Karpas-422 (cell line): ENCODE results near the gene FUT9. TPM values are rescaled to one million over a fixed set of nuclear protein-coding genes. Genes with fewer than 3 reads are reported as not detected.

ENCODE experiments used
- DNase-seq: peaks from one replicate; pipeline ENCODE4 v3.0.0-alpha.2; 2015
- H2AFZ ChIP-seq: fragments of 200-600 bp; sonication (generic); 2 replicates; pipeline ENCODE4 v1.6.1; 2014; ENCODE audit warnings: antibody characterized with exemption, low read length, mixed read lengths
- H3K27ac ChIP-seq: fragments of 200-600 bp; sonication (generic); 2 replicates; pipeline ENCODE4 v1.5.1; 2014; ENCODE audit warnings: mild to moderate bottlenecking, low read length, moderate library complexity
- H3K27me3 ChIP-seq: fragments of 200-600 bp; sonication (generic); 2 replicates; pipeline ENCODE4 v1.6.1; 2014; ENCODE audit warnings: low read length, mixed read lengths
- H3K36me3 ChIP-seq: fragments of 200-600 bp; sonication (generic); 2 replicates; pipeline ENCODE4 v1.6.1; 2014; ENCODE audit warnings: low read length, mixed read lengths; ENCODE audit not compliant: insufficient read depth
- H3K4me1 ChIP-seq: fragments of 200-600 bp; sonication (generic); 2 replicates; pipeline ENCODE4 v1.6.1; 2014; ENCODE audit warnings: mild to moderate bottlenecking, low read length, mixed read lengths
- H3K4me2 ChIP-seq: fragments of 200-600 bp; sonication (generic); 2 replicates; pipeline ENCODE4 v1.6.1; 2014; ENCODE audit warnings: low read length, low read depth, mild to moderate bottlenecking; ENCODE audit not compliant: poor library complexity, severe bottlenecking
- H3K4me3 ChIP-seq: fragments of 200-600 bp; sonication (generic); 2 replicates; pipeline ENCODE4 v1.5.1; 2014; ENCODE audit warnings: mild to moderate bottlenecking, antibody characterized with exemption, low read length, mixed read lengths
- H3K79me2 ChIP-seq: fragments of 200-600 bp; sonication (generic); 2 replicates; pipeline ENCODE4 v1.6.1; 2014; ENCODE audit warnings: mild to moderate bottlenecking, low read length, mixed read lengths
- H3K9ac ChIP-seq: fragments of 200-600 bp; sonication (generic); 2 replicates; pipeline ENCODE4 v1.6.0; 2014; ENCODE audit warnings: low read length
- H3K9me2 ChIP-seq: fragments of 200-600 bp; sonication (generic), shearing (Covaris generic); replicated peaks from 2 replicates; pipeline ENCODE4 v1.6.0; 2014; ENCODE audit warnings: mild to moderate bottlenecking, low read length, moderate library complexity; ENCODE audit not compliant: insufficient read depth
- H3K9me3 ChIP-seq: fragments of 300-700, 200-600 bp; sonication (generic); 2 replicates; pipeline ENCODE4 v1.6.1; 2014; ENCODE audit warnings: low read length, mixed read lengths
- H4K20me1 ChIP-seq: fragments of 200-600 bp; sonication (generic); 2 replicates; pipeline ENCODE4 v1.6.1; 2014; ENCODE audit warnings: mild to moderate bottlenecking, antibody characterized with exemption, low read length, low read depth; ENCODE audit not compliant: insufficient read depth
- total RNA-seq: library from RNA; depleted of rRNA; stranded (reverse); fragments of >200 nt; shearing (Covaris generic); gene quantifications from 2 replicates; pipeline ENCODE4 v1.2.3, GENCODE V29; 2014; ENCODE audit warnings: low replicate concordance

Gene FUT9
- total RNA-seq, 1 experiment from 2014 or later, result not detected

DNA sequence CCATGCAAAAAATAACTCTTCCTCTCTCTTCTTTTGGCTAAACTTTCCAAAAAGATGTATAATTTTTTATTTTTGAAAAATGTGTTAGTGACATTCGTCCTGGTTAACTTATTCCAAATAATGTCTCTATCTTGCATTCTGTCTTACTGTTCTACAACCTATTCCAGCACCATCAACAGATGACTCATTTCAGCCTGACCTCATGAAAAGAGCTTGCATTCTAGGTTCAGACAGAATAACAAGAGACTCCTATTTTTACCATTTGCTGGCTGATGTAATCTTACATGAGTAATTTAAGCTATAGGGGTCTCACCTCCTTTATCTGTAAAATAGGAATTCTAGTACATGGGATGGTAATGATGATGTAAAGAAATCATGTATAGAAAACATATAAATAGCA, 109.0 kb downstream of the FUT9 start:
- H2AFZ ChIP-seq, result no peak overlapping the region
- no peak overlapping the region for H3K4me2 ChIP-seq
- no peaks in the 10 kb centered on the region for H3K9me3 ChIP-seq
- DNase-seq, result no peak
- no peaks in the 10 kb centered on the region for H3K79me2 ChIP-seq
- no peak overlapping the region for H3K27ac ChIP-seq
- no peaks in the 10 kb centered on the region for H3K4me1 ChIP-seq
- no peaks in the 10 kb centered on the region for H3K9me2 ChIP-seq
- no peaks in the 10 kb centered on the region for H3K36me3 ChIP-seq
- H3K9ac ChIP-seq, result no peak overlapping the region
- H4K20me1 ChIP-seq, result no peaks in the 10 kb centered on the region
- H3K27me3 ChIP-seq, result no peaks in the 10 kb centered on the region
- no peak overlapping the region for H3K4me3 ChIP-seq

DNA sequence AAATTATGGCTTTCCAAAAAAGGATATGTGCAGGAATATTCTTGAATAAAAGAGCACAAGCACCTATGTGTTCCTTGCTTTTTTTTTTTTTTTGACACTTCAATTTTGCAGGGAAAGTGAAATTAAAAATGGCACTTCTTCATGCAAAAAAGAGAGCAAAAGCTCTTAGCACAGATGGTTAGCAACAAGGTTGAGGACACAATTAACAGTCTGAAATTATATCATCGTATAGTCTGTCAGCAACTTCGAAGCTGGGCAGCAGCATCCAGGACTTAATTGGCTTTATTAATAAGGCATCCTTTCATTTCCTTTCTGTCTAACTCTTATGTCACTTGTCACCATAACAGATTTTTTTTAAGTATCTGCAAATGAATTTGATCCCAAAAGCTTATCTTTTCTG, 122.6 kb downstream of the FUT9 start:
- H3K9ac ChIP-seq, result no peak overlapping the region
- H3K79me2 ChIP-seq, result no peaks in the 10 kb centered on the region
- no peak overlapping the region for H3K27ac ChIP-seq
- H3K27me3 ChIP-seq, result no peaks in the 10 kb centered on the region
- no peaks in the 10 kb centered on the region for H3K36me3 ChIP-seq
- H3K4me2 ChIP-seq, result no peak overlapping the region
- H4K20me1 ChIP-seq, result no peaks in the 10 kb centered on the region
- H3K4me1 ChIP-seq, result no peaks in the 10 kb centered on the region
- no peak for DNase-seq
- H3K9me2 ChIP-seq, result no peaks in the 10 kb centered on the region
- no peak overlapping the region for H2AFZ ChIP-seq
- H3K9me3 ChIP-seq, result no peaks in the 10 kb centered on the region
- H3K4me3 ChIP-seq, result no peak overlapping the region

DNA sequence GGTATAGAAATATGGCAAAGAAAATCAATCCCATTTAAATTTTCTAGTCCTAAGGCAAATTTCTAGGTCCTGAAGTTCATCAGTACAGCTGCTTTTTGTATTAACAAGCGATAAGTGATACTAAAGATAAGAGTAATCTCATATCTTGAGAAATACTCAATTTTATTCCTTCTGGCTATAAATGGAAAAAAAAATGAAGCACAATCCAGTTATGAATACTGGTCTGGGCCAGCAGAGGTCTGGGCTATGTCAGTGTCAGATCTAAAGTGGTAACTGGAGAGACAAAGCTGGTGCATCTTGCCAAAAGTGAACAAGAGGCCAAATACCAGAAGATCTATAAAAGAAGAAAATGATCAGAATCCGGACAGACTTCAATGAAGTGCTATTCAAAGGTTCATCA, 126.4 kb downstream of the FUT9 start:
- Histone ChIP-seq H3K9me2 (no peaks in the 10 kb centered on the region), H3K4me2 (no peak overlapping the region), H3K36me3 (no peaks in the 10 kb centered on the region), H3K27me3 (no peaks in the 10 kb centered on the region), H4K20me1 (no peaks in the 10 kb centered on the region), H3K27ac (no peak overlapping the region), H3K9me3 (no peaks in the 10 kb centered on the region), H2AFZ (no peak overlapping the region), H3K4me3 (no peak overlapping the region), H3K79me2 (no peaks in the 10 kb centered on the region), H3K4me1 (no peaks in the 10 kb centered on the region), H3K9ac (no peak overlapping the region)
- DNase-seq, result no peak

DNA sequence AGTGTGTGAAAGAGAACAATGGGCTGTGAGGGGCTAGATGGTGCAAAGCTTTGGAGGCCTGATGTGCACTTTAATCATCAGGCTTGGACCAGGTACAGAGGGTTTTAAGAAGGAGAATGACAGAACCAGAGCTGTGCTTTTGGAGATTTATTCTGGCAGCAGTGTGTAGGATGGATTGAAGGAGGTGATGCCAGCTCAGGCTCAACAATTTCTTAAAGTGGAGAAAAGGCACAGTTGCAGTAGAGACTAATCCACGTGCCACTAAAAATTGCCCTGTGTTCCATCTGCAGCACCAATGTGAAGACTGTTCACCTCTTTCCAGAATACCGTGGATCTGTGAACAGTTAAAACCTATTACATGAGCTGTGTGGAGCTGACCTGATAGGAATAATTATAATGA, 134.7 kb downstream of the FUT9 start:
- H2AFZ ChIP-seq, result no peak overlapping the region
- H3K9ac ChIP-seq, result no peak overlapping the region
- H3K36me3 ChIP-seq, result no peaks in the 10 kb centered on the region
- H3K4me1 ChIP-seq, result no peaks in the 10 kb centered on the region
- no peak overlapping the region for H3K4me2 ChIP-seq
- no peaks in the 10 kb centered on the region for H3K79me2 ChIP-seq
- no peak for DNase-seq
- H4K20me1 ChIP-seq, result no peaks in the 10 kb centered on the region
- H3K27me3 ChIP-seq, result no peaks in the 10 kb centered on the region
- H3K27ac ChIP-seq, result no peak overlapping the region
- H3K9me2 ChIP-seq, result no peaks in the 10 kb centered on the region
- no peaks in the 10 kb centered on the region for H3K9me3 ChIP-seq
- no peak overlapping the region for H3K4me3 ChIP-seq

DNA sequence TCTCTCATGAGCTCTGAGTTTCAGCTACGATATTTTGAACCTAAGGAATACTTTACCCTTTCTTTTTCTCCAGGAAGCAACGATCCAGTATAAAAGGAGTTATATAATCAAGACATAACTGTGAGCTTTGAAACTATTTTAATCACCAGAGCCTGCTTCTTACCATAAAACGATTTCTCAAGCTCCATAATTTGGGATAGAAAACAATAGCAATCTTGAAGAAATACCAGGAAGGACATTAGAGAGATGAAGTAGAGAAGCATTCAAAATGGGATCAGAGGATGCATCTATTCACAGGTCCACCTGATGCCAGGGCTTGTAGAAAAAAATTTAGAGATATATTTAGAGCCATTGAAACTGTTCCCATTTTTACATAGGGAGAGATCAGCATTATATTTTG, 135.9 kb downstream of the FUT9 start:
- no peaks in the 10 kb centered on the region for H4K20me1 ChIP-seq
- no peak overlapping the region for H2AFZ ChIP-seq
- H3K27ac ChIP-seq, result no peak overlapping the region
- no peaks in the 10 kb centered on the region for H3K36me3 ChIP-seq
- no peak overlapping the region for H3K9ac ChIP-seq
- DNase-seq, result no peak
- H3K4me1 ChIP-seq, result no peaks in the 10 kb centered on the region
- no peaks in the 10 kb centered on the region for H3K27me3 ChIP-seq
- H3K4me2 ChIP-seq, result no peak overlapping the region
- no peaks in the 10 kb centered on the region for H3K9me2 ChIP-seq
- no peaks in the 10 kb centered on the region for H3K79me2 ChIP-seq
- H3K9me3 ChIP-seq, result no peaks in the 10 kb centered on the region
- H3K4me3 ChIP-seq, result no peak overlapping the region

DNA sequence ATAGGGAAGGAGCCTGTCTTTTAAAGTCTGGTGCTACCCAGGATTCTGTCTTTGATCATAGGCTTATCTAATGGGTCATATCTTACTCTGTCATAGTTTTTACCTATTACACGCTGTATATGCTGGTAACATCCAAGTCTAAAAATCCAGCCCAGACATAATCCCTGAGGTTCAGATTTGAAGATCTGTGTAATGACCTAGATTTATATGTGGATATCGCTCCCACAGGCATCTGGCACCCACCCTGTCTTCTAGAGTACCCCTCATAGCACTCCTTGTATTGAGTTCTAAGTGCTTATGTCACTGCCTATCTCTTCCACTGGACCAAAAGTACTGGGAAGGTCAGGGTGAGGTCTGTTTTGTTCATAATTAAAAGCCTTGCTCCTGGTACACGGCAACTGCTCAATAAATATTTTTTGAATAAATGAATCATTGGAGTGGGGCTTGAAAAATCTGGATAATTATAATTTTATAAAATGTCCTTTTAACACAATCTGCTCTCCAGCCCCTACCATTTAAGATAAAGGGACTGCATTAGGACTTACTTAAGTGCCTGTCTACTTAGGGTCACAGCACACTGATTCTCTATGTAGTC, 136.4 kb downstream of the FUT9 start:
- Histone ChIP-seq H3K79me2 (no peaks in the 10 kb centered on the region), H3K9me3 (no peaks in the 10 kb centered on the region), H3K36me3 (no peaks in the 10 kb centered on the region), H2AFZ (no peak overlapping the region), H4K20me1 (no peaks in the 10 kb centered on the region), H3K4me2 (no peak overlapping the region), H3K4me1 (no peaks in the 10 kb centered on the region), H3K9me2 (no peaks in the 10 kb centered on the region), H3K27ac (no peak overlapping the region), H3K4me3 (no peak overlapping the region), H3K9ac (no peak overlapping the region), H3K27me3 (no peaks in the 10 kb centered on the region)
- no peak for DNase-seq

DNA sequence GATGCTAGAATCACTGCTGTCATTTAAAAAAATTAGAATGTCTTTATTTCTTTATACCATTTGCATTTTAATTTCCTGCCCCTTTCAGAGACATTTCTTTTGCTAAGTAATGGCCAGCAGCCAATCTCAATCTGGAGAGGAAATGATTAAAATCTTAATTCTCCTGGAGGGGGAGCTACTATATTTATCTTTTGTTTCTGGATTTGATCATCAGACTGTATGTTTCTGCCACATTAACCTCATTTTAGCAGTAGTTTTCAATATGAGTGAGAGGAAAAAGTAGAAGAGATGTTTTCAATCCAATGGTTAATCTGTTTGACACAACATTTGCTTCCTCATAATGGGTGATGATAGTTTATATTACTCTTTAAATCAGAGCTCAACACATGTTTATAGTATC, 138.0 kb downstream of the FUT9 start:
- Histone ChIP-seq H3K9ac (no peak overlapping the region), H3K4me1 (no peaks in the 10 kb centered on the region), H3K4me2 (no peak overlapping the region), H3K4me3 (no peak overlapping the region), H3K9me3 (no peaks in the 10 kb centered on the region), H4K20me1 (no peaks in the 10 kb centered on the region), H2AFZ (no peak overlapping the region), H3K27me3 (no peaks in the 10 kb centered on the region), H3K27ac (no peak overlapping the region), H3K79me2 (no peaks in the 10 kb centered on the region), H3K36me3 (no peaks in the 10 kb centered on the region), H3K9me2 (no peaks in the 10 kb centered on the region)
- DNase-seq, result no peak

DNA sequence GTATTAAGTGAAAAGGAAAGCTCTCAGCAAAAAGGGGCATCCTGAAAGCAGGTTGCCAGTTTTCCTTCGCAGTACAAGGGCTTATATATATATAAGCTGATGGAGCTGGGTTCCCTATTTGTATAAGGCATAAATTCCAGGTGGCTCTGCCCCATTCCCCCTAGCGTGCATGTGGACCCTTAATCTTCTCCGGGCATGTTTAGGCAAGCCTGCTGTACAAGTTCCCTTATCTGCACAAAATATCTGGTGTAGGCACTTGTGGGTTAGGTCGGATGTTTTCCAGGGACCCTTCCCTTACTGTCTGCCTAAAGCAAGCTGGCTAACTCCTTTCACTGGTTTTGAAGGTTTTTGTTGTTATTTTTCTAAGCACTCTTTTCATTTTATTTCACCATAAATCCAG, 140.7 kb downstream of the FUT9 start:
- Histone ChIP-seq H3K79me2 (no peaks in the 10 kb centered on the region), H3K4me3 (no peak overlapping the region), H3K9me2 (no peaks in the 10 kb centered on the region), H4K20me1 (no peaks in the 10 kb centered on the region), H3K27me3 (no peaks in the 10 kb centered on the region), H3K36me3 (no peaks in the 10 kb centered on the region), H3K4me1 (no peaks in the 10 kb centered on the region), H3K9ac (no peak overlapping the region), H3K27ac (no peak overlapping the region), H3K9me3 (no peaks in the 10 kb centered on the region), H3K4me2 (no peak overlapping the region), H2AFZ (no peak overlapping the region)
- DNase-seq, result no peak
